ENCODE measurements around the gene TNFAIP6. TPM values are rescaled to one million over a fixed set of nuclear protein-coding genes. Genes with fewer than 3 reads are reported as not detected.

The TNFAIP6 gene
- polyA plus RNA-seq, 1 of the 3 experiments (the other 2 are of a cell fraction): 0.58 TPM

DNA sequence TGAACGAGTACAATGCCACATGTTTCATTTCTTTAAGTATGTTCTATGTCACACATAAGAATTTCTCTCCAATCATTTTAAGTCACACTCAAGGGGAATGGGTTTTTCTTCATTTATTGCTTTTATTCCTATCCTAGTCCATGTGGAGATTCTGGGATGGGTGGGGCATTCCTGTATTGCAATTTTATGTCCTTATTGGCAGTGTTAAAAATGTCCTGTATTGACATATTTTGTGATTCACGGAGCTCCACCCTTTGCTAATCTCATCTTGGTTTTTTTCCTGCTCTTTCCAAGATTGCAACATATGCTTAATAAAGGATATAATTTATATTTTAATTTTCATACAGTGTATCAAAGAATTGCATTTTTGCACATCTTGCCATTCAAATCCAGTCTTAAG lies 3.4 kb upstream of the TNFAIP6 start (continued):
- TF ChIP-seq, protein P1, sequence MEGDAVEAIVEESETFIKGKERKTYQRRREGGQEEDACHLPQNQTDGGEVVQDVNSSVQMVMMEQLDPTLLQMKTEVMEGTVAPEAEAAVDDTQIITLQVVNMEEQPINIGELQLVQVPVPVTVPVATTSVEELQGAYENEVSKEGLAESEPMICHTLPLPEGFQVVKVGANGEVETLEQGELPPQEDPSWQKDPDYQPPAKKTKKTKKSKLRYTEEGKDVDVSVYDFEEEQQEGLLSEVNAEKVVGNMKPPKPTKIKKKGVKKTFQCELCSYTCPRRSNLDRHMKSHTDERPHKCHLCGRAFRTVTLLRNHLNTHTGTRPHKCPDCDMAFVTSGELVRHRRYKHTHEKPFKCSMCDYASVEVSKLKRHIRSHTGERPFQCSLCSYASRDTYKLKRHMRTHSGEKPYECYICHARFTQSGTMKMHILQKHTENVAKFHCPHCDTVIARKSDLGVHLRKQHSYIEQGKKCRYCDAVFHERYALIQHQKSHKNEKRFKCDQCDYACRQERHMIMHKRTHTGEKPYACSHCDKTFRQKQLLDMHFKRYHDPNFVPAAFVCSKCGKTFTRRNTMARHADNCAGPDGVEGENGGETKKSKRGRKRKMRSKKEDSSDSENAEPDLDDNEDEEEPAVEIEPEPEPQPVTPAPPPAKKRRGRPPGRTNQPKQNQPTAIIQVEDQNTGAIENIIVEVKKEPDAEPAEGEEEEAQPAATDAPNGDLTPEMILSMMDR (IDR thresholded peaks at IDR 0.05): no peak
- TF ChIP-seq POLR2AphosphoS5 (IDR thresholded peaks at IDR 0.05; ENCODE audit: low read depth, low read length) (no peak), FOXM1 (IDR thresholded peaks at IDR 0.05; ENCODE audit: low read depth) (no peak), EP300 (IDR thresholded peaks at IDR 0.05; ENCODE audit: borderline replicate concordance in 1 of 2, low read depth in 1 of 2, low read length in 1 of 2) (no peak)

DNA sequence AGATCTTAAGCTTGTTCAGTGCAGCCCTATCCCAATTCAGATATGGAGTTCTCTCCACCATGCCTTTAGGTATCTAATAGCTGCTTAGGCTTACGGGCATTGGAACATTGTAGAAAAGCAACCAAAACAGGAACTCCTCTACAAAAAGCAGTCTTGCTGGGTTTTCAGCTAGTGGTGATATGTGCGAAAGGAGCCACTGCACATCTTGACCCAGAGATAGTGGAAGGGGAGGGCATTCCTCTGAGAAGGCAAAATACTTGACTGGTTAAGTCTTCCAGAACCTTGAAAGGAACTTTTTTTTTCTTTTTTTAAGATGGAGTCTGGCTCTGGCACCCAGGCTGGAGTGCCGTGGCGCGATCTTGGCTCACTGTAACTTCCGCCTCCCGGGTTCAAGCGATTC lies 2.6 kb upstream of the TNFAIP6 start:
- ChIA-PET CTCF (no interaction called here), POLR2A (no interaction called here)
- no peaks in the 10 kb centered on the region for H3K27me3 ChIP-seq (ENCODE audit: insufficient read depth)
- H3K9me3 ChIP-seq: no peaks in the 10 kb centered on the region
- 93% methylated on average over 8 of the region's 8 CpGs for WGBS (ENCODE audit: low lambda C conversion rate)
- no peak for DNase-seq
- H3K9ac ChIP-seq: no peak overlapping the region
- H2AFZ ChIP-seq (ENCODE audit: low read depth): no peak overlapping the region
- H3K4me2 ChIP-seq: no peak overlapping the region
- H3K79me2 ChIP-seq (ENCODE audit: insufficient read depth): no peaks in the 10 kb centered on the region
- no peak overlapping the region for H3K4me3 ChIP-seq (ENCODE audit: low read depth in 2 of 2, low read length in 1 of 2)
- no peaks in the 10 kb centered on the region for H4K20me1 ChIP-seq (ENCODE audit: insufficient read depth)
- H3K27ac ChIP-seq (ENCODE audit: low read depth in 2 of 2, low read length in 1 of 2): no peak overlapping the region
- no peaks in the 10 kb centered on the region for H3K9me2 ChIP-seq
- TF ChIP-seq, protein P2, sequence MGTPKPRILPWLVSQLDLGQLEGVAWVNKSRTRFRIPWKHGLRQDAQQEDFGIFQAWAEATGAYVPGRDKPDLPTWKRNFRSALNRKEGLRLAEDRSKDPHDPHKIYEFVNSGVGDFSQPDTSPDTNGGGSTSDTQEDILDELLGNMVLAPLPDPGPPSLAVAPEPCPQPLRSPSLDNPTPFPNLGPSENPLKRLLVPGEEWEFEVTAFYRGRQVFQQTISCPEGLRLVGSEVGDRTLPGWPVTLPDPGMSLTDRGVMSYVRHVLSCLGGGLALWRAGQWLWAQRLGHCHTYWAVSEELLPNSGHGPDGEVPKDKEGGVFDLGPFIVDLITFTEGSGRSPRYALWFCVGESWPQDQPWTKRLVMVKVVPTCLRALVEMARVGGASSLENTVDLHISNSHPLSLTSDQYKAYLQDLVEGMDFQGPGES (IDR thresholded peaks at IDR 0.05; ENCODE audit: low read depth, low read length): no peak
- TF ChIP-seq MXI1 (IDR thresholded peaks at IDR 0.05; ENCODE audit: low read depth, low read length) (no peak), RXRA (IDR thresholded peaks at IDR 0.05; ENCODE audit: borderline replicate concordance, low read depth) (no peak), CHD2 (IDR thresholded peaks at IDR 0.05; ENCODE audit: low read length, partially characterized antibody) (no peak), GABPA (IDR thresholded peaks at IDR 0.05; ENCODE audit: low read depth) (no peak), TEAD4 (IDR thresholded peaks at IDR 0.05; ENCODE audit: borderline replicate concordance, insufficient read depth) (no peak), RAD21 (IDR thresholded peaks at IDR 0.05; ENCODE audit: low read length) (no peak), POLR2AphosphoS5 (IDR thresholded peaks at IDR 0.05; ENCODE audit: low read depth, low read length) (no peak), EZH2phosphoT487 (IDR thresholded peaks at IDR 0.05; ENCODE audit: borderline replicate concordance, low read depth) (no peak), MEF2A (IDR thresholded peaks at IDR 0.05; ENCODE audit: borderline replicate concordance, low read depth) (no peak), TCF12 (IDR thresholded peaks at IDR 0.05) (no peak), YY1 (IDR thresholded peaks at IDR 0.05; ENCODE audit: low read depth) (no peak), RCOR1 (IDR thresholded peaks at IDR 0.05; ENCODE audit: low read length) (no peak)
- TF ChIP-seq, protein P3, sequence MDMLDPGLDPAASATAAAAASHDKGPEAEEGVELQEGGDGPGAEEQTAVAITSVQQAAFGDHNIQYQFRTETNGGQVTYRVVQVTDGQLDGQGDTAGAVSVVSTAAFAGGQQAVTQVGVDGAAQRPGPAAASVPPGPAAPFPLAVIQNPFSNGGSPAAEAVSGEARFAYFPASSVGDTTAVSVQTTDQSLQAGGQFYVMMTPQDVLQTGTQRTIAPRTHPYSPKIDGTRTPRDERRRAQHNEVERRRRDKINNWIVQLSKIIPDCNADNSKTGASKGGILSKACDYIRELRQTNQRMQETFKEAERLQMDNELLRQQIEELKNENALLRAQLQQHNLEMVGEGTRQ (IDR thresholded peaks at IDR 0.05; ENCODE audit: borderline replicate concordance, low read depth, low read length): no peak
- TF ChIP-seq, protein P4, sequence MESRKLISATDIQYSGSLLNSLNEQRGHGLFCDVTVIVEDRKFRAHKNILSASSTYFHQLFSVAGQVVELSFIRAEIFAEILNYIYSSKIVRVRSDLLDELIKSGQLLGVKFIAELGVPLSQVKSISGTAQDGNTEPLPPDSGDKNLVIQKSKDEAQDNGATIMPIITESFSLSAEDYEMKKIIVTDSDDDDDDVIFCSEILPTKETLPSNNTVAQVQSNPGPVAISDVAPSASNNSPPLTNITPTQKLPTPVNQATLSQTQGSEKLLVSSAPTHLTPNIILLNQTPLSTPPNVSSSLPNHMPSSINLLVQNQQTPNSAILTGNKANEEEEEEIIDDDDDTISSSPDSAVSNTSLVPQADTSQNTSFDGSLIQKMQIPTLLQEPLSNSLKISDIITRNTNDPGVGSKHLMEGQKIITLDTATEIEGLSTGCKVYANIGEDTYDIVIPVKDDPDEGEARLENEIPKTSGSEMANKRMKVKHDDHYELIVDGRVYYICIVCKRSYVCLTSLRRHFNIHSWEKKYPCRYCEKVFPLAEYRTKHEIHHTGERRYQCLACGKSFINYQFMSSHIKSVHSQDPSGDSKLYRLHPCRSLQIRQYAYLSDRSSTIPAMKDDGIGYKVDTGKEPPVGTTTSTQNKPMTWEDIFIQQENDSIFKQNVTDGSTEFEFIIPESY (IDR thresholded peaks at IDR 0.05; ENCODE audit: borderline replicate concordance, low read depth): no peak
- TF ChIP-seq, protein P1 (IDR thresholded peaks at IDR 0.05): no peak
- TF ChIP-seq, protein P5, sequence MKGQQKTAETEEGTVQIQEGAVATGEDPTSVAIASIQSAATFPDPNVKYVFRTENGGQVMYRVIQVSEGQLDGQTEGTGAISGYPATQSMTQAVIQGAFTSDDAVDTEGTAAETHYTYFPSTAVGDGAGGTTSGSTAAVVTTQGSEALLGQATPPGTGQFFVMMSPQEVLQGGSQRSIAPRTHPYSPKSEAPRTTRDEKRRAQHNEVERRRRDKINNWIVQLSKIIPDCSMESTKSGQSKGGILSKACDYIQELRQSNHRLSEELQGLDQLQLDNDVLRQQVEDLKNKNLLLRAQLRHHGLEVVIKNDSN (IDR thresholded peaks at IDR 0.05; ENCODE audit: borderline replicate concordance, low read depth): no peak
- no peaks in the 10 kb centered on the region for H3K36me3 ChIP-seq (replicated peaks in 1 of 2; ENCODE audit: control insufficient read depth in 1 of 2, insufficient read depth in 2 of 2, low read length in 1 of 2)
- peaks cover 8% of the 10 kb centered on the region for H3F3A ChIP-seq (replicated peaks; ENCODE audit: insufficient read depth)
- peaks cover 0 to 12% of the 10 kb centered on the region in 2 experiments; a peak in 2 of 4 replicates for H3K4me1 ChIP-seq (ENCODE audit: control insufficient read depth in 1 of 2, insufficient read depth in 2 of 2, low read depth in 1 of 2, low read length in 1 of 2)

Data from SK-N-SH (cell line).